WTC11 (cell line): ENCODE measurements around the gene CD164L2. TPM values are rescaled to one million over a fixed set of nuclear protein-coding genes. Genes with fewer than 3 reads are reported as not detected.

Experiments used
- ATAC-seq: fragments of 200-7000 bp; cut with Tn5 transposase; 2 replicates; pipeline ENCODE4 v1.10.0; 2021; ENCODE audit warnings: mild to moderate bottlenecking, moderate library complexity
- CTCF ChIA-PET: fragments of 300-600 bp; sonication (Branson Sonifier 250); formaldehyde crosslinking; loops from one replicate; lab custom pipeline; 2021; ENCODE audit warnings: antibody characterized with exemption; lab: Charles Lee
- POLR2A ChIA-PET: fragments of 350-600 bp; sonication (Branson Sonifier 250); formaldehyde crosslinking; loops from one replicate; lab custom pipeline; 2021; ENCODE audit warnings: antibody characterized with exemption; lab: Charles Lee
- DNase-seq: peaks from one replicate; pipeline ENCODE4 v3.0.0; 2021; ENCODE audit warnings: low spot score
- H3K27ac Mint-ChIP-seq: 2 replicates; pipeline ENCODE4 v1.8.0; 2021; ENCODE audit warnings: mixed read lengths
- H3K27me3 Mint-ChIP-seq: 2 replicates; pipeline ENCODE4 v1.8.0; 2021; ENCODE audit warnings: low read depth, mild to moderate bottlenecking, moderate library complexity, mixed read lengths
- H3K36me3 Mint-ChIP-seq: 2 replicates; pipeline ENCODE4 v1.8.0; 2021; ENCODE audit warnings: mixed read lengths
- H3K4me1 Mint-ChIP-seq: 2 replicates; pipeline ENCODE4 v1.8.0; 2022; ENCODE audit warnings: mixed read lengths
- H3K4me3 Mint-ChIP-seq: 2 replicates; pipeline ENCODE4 v1.8.0; 2021; ENCODE audit warnings: mild to moderate bottlenecking, moderate library complexity, mixed read lengths
- H3K9me3 Mint-ChIP-seq: 2 replicates; pipeline ENCODE4 v1.8.0; 2021; ENCODE audit warnings: mixed read lengths
- AFF4 ChIP-seq: sonication (generic); formaldehyde crosslinking; IDR thresholded peaks from 2 replicates; pipeline ENCODE4 v1.8.1; 2023; ENCODE audit warnings: mild to moderate bottlenecking, missing genetic modification reagents, borderline replicate concordance
- ARID4B ChIP-seq: sonication (generic); formaldehyde crosslinking; IDR thresholded peaks from 2 replicates; pipeline ENCODE4 v1.8.0; 2023; ENCODE audit warnings: missing genetic modification reagents, mild to moderate bottlenecking, borderline replicate concordance
- GABPB1 ChIP-seq: sonication (generic); formaldehyde crosslinking; IDR thresholded peaks from 2 replicates; pipeline ENCODE4 v1.8.1; 2023; ENCODE audit warnings: mild to moderate bottlenecking, missing genetic modification reagents
- HMGA2 ChIP-seq: fragments of 250-450 bp; sonication (Bioruptor Pico); IDR thresholded peaks from 2 replicates; pipeline ENCODE4 v1.4.0; 2021; ENCODE audit warnings: mild to moderate bottlenecking, moderate library complexity
- IRF1 ChIP-seq: sonication (generic); formaldehyde crosslinking; IDR thresholded peaks from 2 replicates; pipeline ENCODE4 v1.8.0; 2023; ENCODE audit warnings: missing genetic modification reagents
- TEAD4 ChIP-seq: sonication (generic); formaldehyde crosslinking; IDR thresholded peaks from 2 replicates; pipeline ENCODE4 v1.8.0; 2022; ENCODE audit warnings: mild to moderate bottlenecking, missing genetic modification reagents
- TP53 ChIP-seq: sonication (generic); formaldehyde crosslinking; IDR thresholded peaks from 2 replicates; pipeline ENCODE4 v1.8.1; 2023; ENCODE audit warnings: mild to moderate bottlenecking, missing genetic modification reagents
- USF1 ChIP-seq: sonication (generic); formaldehyde crosslinking; IDR thresholded peaks from 2 replicates; pipeline ENCODE4 v1.8.0; 2022; ENCODE audit warnings: mild to moderate bottlenecking, missing genetic modification reagents
- ZBTB43 ChIP-seq: sonication (generic); formaldehyde crosslinking; IDR thresholded peaks from 2 replicates; pipeline ENCODE4 v1.8.1; 2023; ENCODE audit warnings: mild to moderate bottlenecking, missing genetic modification reagents
- ZNF219 ChIP-seq: sonication (generic); formaldehyde crosslinking; IDR thresholded peaks from 2 replicates; pipeline ENCODE4 v1.8.0; 2023; ENCODE audit warnings: missing genetic modification reagents, mild to moderate bottlenecking, borderline replicate concordance
- total RNA-seq: library from RNA; stranded (reverse); gene quantifications from 3 replicates; pipeline ENCODE4 v1.2.3, GENCODE V29; 2021
- TF ChIP-seq, protein P1 (sequence below): sonication (generic); formaldehyde crosslinking; IDR thresholded peaks from 2 replicates; pipeline ENCODE4 v1.8.1; 2022; ENCODE audit warnings: mild to moderate bottlenecking, moderate library complexity, missing genetic modification reagents
- TF ChIP-seq, protein P2 (sequence below): sonication (generic); formaldehyde crosslinking; IDR thresholded peaks from 2 replicates; pipeline ENCODE4 v1.8.1; 2022; ENCODE audit warnings: low read depth, missing genetic modification reagents, borderline replicate concordance
- TF ChIP-seq, protein P3 (sequence below): fragments of 250-450 bp; sonication (Bioruptor Pico); IDR thresholded peaks from 2 replicates; pipeline ENCODE4 v1.9.0; 2021; ENCODE audit warnings: mild to moderate bottlenecking
- TF ChIP-seq, protein P4 (sequence below): fragments of 250-450 bp; sonication (Bioruptor Pico); IDR thresholded peaks from 2 replicates; pipeline ENCODE4 v1.9.0; 2021; ENCODE audit warnings: mild to moderate bottlenecking, borderline replicate concordance

CD164L2 gene
- total RNA-seq, 1 experiment from 2014 or later, result 5.5 TPM

GRCh38 chr1:27379564-27380122 is 3.5 kb downstream of the CD164L2 start:
- ATAC-seq (no peak), DNase-seq (no peak)
- CTCF ChIA-PET, result interaction anchor here (1.0 to 13.1 kb wide), 3 partner anchors 12 to 81 kb away, joined by 3 to 260 read pairs (median 4); partner anchors contain the start of gene MAP3K6
- no peak overlapping the region for H3K4me3 Mint-ChIP-seq
- POLR2A ChIA-PET, result interaction anchor here (0.9 kb wide), 1 partner anchor 13 kb away, joined by 3 read pairs; no protein-coding TSS in a partner anchor
- peaks cover 4% of the 10 kb centered on the region; the same call in 1 of the 2 replicates for H3K4me1 Mint-ChIP-seq
- H3K27me3 Mint-ChIP-seq, result peaks cover 21% of the 10 kb centered on the region
- H3K36me3 Mint-ChIP-seq, result no peaks in the 10 kb centered on the region
- H3K9me3 Mint-ChIP-seq, result no peaks in the 10 kb centered on the region
- H3K27ac Mint-ChIP-seq, result no peak overlapping the region
- TF ChIP-seq, protein P1, sequence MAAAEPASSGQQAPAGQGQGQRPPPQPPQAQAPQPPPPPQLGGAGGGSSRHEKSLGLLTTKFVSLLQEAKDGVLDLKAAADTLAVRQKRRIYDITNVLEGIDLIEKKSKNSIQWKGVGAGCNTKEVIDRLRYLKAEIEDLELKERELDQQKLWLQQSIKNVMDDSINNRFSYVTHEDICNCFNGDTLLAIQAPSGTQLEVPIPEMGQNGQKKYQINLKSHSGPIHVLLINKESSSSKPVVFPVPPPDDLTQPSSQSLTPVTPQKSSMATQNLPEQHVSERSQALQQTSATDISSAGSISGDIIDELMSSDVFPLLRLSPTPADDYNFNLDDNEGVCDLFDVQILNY (CRISPR knock-in tag), result no peak
- TF ChIP-seq ZNF219 (no peak), HMGA2 (CRISPR knock-in tag) (no peak), TEAD4 (no peak), AFF4 (CRISPR knock-in tag) (no peak), ARID4B (no peak), USF1 (CRISPR knock-in tag) (no peak), ZBTB43 (CRISPR knock-in tag) (no peak), TP53 (CRISPR knock-in tag) (no peak), GABPB1 (no peak), IRF1 (CRISPR knock-in tag) (no peak)
- TF ChIP-seq, protein P2, sequence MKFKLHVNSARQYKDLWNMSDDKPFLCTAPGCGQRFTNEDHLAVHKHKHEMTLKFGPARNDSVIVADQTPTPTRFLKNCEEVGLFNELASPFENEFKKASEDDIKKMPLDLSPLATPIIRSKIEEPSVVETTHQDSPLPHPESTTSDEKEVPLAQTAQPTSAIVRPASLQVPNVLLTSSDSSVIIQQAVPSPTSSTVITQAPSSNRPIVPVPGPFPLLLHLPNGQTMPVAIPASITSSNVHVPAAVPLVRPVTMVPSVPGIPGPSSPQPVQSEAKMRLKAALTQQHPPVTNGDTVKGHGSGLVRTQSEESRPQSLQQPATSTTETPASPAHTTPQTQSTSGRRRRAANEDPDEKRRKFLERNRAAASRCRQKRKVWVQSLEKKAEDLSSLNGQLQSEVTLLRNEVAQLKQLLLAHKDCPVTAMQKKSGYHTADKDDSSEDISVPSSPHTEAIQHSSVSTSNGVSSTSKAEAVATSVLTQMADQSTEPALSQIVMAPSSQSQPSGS (CRISPR knock-in tag), result no peak
- TF ChIP-seq, protein P3, sequence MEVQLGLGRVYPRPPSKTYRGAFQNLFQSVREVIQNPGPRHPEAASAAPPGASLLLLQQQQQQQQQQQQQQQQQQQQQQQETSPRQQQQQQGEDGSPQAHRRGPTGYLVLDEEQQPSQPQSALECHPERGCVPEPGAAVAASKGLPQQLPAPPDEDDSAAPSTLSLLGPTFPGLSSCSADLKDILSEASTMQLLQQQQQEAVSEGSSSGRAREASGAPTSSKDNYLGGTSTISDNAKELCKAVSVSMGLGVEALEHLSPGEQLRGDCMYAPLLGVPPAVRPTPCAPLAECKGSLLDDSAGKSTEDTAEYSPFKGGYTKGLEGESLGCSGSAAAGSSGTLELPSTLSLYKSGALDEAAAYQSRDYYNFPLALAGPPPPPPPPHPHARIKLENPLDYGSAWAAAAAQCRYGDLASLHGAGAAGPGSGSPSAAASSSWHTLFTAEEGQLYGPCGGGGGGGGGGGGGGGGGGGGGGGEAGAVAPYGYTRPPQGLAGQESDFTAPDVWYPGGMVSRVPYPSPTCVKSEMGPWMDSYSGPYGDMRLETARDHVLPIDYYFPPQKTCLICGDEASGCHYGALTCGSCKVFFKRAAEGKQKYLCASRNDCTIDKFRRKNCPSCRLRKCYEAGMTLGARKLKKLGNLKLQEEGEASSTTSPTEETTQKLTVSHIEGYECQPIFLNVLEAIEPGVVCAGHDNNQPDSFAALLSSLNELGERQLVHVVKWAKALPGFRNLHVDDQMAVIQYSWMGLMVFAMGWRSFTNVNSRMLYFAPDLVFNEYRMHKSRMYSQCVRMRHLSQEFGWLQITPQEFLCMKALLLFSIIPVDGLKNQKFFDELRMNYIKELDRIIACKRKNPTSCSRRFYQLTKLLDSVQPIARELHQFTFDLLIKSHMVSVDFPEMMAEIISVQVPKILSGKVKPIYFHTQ, result no peak
- TF ChIP-seq, protein P4, sequence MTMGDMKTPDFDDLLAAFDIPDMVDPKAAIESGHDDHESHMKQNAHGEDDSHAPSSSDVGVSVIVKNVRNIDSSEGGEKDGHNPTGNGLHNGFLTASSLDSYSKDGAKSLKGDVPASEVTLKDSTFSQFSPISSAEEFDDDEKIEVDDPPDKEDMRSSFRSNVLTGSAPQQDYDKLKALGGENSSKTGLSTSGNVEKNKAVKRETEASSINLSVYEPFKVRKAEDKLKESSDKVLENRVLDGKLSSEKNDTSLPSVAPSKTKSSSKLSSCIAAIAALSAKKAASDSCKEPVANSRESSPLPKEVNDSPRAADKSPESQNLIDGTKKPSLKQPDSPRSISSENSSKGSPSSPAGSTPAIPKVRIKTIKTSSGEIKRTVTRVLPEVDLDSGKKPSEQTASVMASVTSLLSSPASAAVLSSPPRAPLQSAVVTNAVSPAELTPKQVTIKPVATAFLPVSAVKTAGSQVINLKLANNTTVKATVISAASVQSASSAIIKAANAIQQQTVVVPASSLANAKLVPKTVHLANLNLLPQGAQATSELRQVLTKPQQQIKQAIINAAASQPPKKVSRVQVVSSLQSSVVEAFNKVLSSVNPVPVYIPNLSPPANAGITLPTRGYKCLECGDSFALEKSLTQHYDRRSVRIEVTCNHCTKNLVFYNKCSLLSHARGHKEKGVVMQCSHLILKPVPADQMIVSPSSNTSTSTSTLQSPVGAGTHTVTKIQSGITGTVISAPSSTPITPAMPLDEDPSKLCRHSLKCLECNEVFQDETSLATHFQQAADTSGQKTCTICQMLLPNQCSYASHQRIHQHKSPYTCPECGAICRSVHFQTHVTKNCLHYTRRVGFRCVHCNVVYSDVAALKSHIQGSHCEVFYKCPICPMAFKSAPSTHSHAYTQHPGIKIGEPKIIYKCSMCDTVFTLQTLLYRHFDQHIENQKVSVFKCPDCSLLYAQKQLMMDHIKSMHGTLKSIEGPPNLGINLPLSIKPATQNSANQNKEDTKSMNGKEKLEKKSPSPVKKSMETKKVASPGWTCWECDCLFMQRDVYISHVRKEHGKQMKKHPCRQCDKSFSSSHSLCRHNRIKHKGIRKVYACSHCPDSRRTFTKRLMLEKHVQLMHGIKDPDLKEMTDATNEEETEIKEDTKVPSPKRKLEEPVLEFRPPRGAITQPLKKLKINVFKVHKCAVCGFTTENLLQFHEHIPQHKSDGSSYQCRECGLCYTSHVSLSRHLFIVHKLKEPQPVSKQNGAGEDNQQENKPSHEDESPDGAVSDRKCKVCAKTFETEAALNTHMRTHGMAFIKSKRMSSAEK (CRISPR knock-in tag), result no peak
